Measurements from ENCODE around the gene RHOBTB3.

RHOBTB3 gene

GRCh38 chr5:95763941-95764340, 32.8 kb downstream of the RHOBTB3 start:
- DNase-seq (ENCODE audit: low spot score), result no peak

- no peak for DNase-seq (ENCODE audit: low spot score)
Measured at GRCh38 chr5:95768731-95769130, 37.6 kb downstream of the RHOBTB3 start.

GRCh38 chr5:95770830-95771708, 39.9 kb downstream of the RHOBTB3 start:
- no peak for DNase-seq (ENCODE audit: low spot score)

GRCh38 chr5:95771892-95772291, 40.8 kb downstream of the RHOBTB3 start:
- DNase-seq (ENCODE audit: low spot score), result no peak

- DNase-seq (ENCODE audit: low spot score), result no peak
Measured at GRCh38 chr5:95773335-95774059, 42.4 kb downstream of the RHOBTB3 start.

- no peak for DNase-seq (ENCODE audit: low spot score)
Measured at GRCh38 chr5:95777441-95777840, 46.3 kb downstream of the RHOBTB3 start.

GRCh38 chr5:95778713-95779436, 47.7 kb downstream of the RHOBTB3 start:
- no peak for DNase-seq (ENCODE audit: low spot score)

- DNase-seq (ENCODE audit: low spot score), result no peak
Measured at GRCh38 chr5:95779611-95780010, 48.5 kb downstream of the RHOBTB3 start.

GRCh38 chr5:95780597-95780996, 49.5 kb downstream of the RHOBTB3 start:
- no peak for DNase-seq (ENCODE audit: low spot score)

- DNase-seq (ENCODE audit: low spot score), result peak; percentile 74
Measured at GRCh38 chr5:95781101-95781583, 50.0 kb downstream of the RHOBTB3 start.

- DNase-seq (ENCODE audit: low spot score), result no peak
Measured at GRCh38 chr5:95782181-95782580, 51.0 kb downstream of the RHOBTB3 start.

- no peak for DNase-seq (ENCODE audit: low spot score)
Measured at GRCh38 chr5:95783661-95784060, 52.5 kb downstream of the RHOBTB3 start.

GRCh38 chr5:95784514-95785302, 53.6 kb downstream of the RHOBTB3 start:
- DNase-seq (ENCODE audit: low spot score), result no peak

GRCh38 chr5:95786821-95787418, 55.8 kb downstream of the RHOBTB3 start:
- DNase-seq (ENCODE audit: low spot score), result no peak

GRCh38 chr5:95788493-95788892, 57.4 kb downstream of the RHOBTB3 start:
- DNase-seq (ENCODE audit: low spot score), result no peak

GRCh38 chr5:95791751-95792150, 60.6 kb downstream of the RHOBTB3 start:
- DNase-seq (ENCODE audit: low spot score), result no peak

- no peak for DNase-seq (ENCODE audit: low spot score)
Measured at GRCh38 chr5:95794070-95794516, 63.0 kb downstream of the RHOBTB3 start.

GRCh38 chr5:95797301-95797700, 66.2 kb downstream of the RHOBTB3 start:
- DNase-seq (ENCODE audit: low spot score), result no peak

- DNase-seq (ENCODE audit: low spot score), result no peak
Measured at GRCh38 chr5:95798048-95798447, 66.9 kb downstream of the RHOBTB3 start.

- no peak for DNase-seq (ENCODE audit: low spot score)
Measured at GRCh38 chr5:95798545-95798944, 67.4 kb downstream of the RHOBTB3 start.

- no peak for DNase-seq (ENCODE audit: low spot score)
Measured at GRCh38 chr5:95799191-95799835, 68.2 kb downstream of the RHOBTB3 start.

Data from left forelimb (tissue), 1 donor.